ENCODE measurements around the gene CMTM3. TPM values are rescaled to one million over a fixed set of nuclear protein-coding genes. Genes with fewer than 3 reads are reported as not detected.

Gene CMTM3
- total RNA-seq, 1 experiment from 2014 or later = 25.5 TPM

DNA sequence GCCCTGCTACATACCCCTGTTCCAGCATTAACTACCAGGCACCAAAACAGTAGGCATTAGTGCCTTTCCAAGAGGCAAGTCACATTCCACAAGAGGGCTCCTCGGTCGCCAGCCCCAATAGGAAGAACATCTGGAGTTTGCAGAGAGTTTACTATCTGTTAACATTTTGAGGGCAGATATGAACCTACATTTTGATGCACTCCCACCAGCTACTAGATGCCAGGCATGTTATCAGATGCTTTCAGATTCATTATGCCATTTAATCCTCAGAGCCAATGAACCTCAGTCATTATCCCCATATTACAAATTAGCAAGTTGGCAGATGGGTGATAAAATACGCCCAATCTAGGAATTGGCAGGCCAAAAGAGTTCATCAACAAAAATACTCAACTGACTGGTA is 29.4 kb upstream of the CMTM3 start:
- no peaks in the 10 kb centered on the region for H3K36me3 ChIP-seq (ENCODE audit: control insufficient read depth, insufficient read depth, low read length)
- no peak for DNase-seq
- H3K9me3 Mint-ChIP-seq (ENCODE audit: unreplicated experiment) = no peaks in the 10 kb centered on the region
- H3K4me3 ChIP-seq (ENCODE audit: low read depth, low read length) = no peak overlapping the region
- H3K4me1 ChIP-seq = no peaks in the 10 kb centered on the region
- TF ChIP-seq, protein P1, sequence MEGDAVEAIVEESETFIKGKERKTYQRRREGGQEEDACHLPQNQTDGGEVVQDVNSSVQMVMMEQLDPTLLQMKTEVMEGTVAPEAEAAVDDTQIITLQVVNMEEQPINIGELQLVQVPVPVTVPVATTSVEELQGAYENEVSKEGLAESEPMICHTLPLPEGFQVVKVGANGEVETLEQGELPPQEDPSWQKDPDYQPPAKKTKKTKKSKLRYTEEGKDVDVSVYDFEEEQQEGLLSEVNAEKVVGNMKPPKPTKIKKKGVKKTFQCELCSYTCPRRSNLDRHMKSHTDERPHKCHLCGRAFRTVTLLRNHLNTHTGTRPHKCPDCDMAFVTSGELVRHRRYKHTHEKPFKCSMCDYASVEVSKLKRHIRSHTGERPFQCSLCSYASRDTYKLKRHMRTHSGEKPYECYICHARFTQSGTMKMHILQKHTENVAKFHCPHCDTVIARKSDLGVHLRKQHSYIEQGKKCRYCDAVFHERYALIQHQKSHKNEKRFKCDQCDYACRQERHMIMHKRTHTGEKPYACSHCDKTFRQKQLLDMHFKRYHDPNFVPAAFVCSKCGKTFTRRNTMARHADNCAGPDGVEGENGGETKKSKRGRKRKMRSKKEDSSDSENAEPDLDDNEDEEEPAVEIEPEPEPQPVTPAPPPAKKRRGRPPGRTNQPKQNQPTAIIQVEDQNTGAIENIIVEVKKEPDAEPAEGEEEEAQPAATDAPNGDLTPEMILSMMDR (IDR thresholded peaks at IDR 0.05; ENCODE audit: insufficient read depth in 1 of 2, low read depth in 1 of 2, low read length in 1 of 2, severe bottlenecking in 1 of 2, unreplicated experiment in 1 of 2) = no peak
- CTCF ChIA-PET = interaction anchor here (2.5 kb wide), 1 partner anchor 33 kb away, joined by 7 read pairs; no protein-coding TSS in a partner anchor
- no peak overlapping the region for H3K4me3 Mint-ChIP-seq (ENCODE audit: unreplicated experiment)
- no peaks in the 10 kb centered on the region for H3K27me3 Mint-ChIP-seq (ENCODE audit: insufficient read depth, unreplicated experiment)
- H3K4me1 Mint-ChIP-seq (ENCODE audit: low read depth, unreplicated experiment) = no peaks in the 10 kb centered on the region
- POLR2A ChIA-PET = no interaction called here
- no peak overlapping the region for H3K27ac Mint-ChIP-seq (ENCODE audit: unreplicated experiment)
- H3K27me3 ChIP-seq (replicated peaks; ENCODE audit: control insufficient read depth, insufficient read depth, low read length) = no peaks in the 10 kb centered on the region
- H3K9me3 ChIP-seq = no peaks in the 10 kb centered on the region
- no TSS peak for BruUV-seq (replicated peaks)
- intact Hi-C loops (cut with micrococcal nuclease; ENCODE audit: unreplicated experiment) = no loop called here
- no peaks in the 10 kb centered on the region for H3K36me3 Mint-ChIP-seq (ENCODE audit: insufficient read depth, unreplicated experiment)

DNA sequence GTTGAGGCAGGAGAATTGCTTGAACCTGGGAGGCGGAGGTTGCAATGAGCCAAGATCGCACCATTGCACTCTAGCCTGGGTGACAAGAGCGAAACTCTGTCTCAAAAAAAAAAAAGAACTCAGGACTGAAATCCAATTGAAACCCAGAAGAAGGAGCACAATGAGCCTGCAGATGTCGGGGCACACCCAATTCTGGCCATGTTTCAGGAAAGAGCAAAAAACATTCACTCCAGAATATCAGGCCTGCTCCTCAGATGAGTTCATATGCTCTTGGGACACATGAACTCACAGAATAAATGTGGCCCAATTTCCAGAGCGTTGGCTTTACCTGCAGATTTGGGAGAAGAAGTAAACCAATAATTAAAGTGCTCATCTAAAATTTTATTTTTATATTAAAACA is 28.2 kb upstream of the CMTM3 start:
- Histone ChIP-seq H3K27me3 (replicated peaks; ENCODE audit: control insufficient read depth, insufficient read depth, low read length) (no peaks in the 10 kb centered on the region), H3K4me3 (ENCODE audit: low read depth, low read length) (no peak overlapping the region), H3K36me3 (ENCODE audit: control insufficient read depth, insufficient read depth, low read length) (no peaks in the 10 kb centered on the region), H3K4me1 (peaks cover 6% of the 10 kb centered on the region; the same call in 1 of the 2 replicates), H3K9me3 (no peaks in the 10 kb centered on the region)
- Mint-ChIP-seq H3K4me1 (ENCODE audit: low read depth, unreplicated experiment) (no peaks in the 10 kb centered on the region), H3K9me3 (ENCODE audit: unreplicated experiment) (no peaks in the 10 kb centered on the region), H3K36me3 (ENCODE audit: insufficient read depth, unreplicated experiment) (no peaks in the 10 kb centered on the region), H3K27me3 (ENCODE audit: insufficient read depth, unreplicated experiment) (no peaks in the 10 kb centered on the region), H3K4me3 (ENCODE audit: unreplicated experiment) (no peak overlapping the region), H3K27ac (ENCODE audit: unreplicated experiment) (no peak overlapping the region)
- no peak for DNase-seq
- ChIA-PET POLR2A (interaction anchor here (0.6 kb wide), 1 partner anchor 87 kb away, joined by 3 read pairs; no protein-coding TSS in a partner anchor), CTCF (no interaction called here)
- BruUV-seq (replicated peaks) = no TSS peak
- TF ChIP-seq, protein P1 (IDR thresholded peaks at IDR 0.05; ENCODE audit: insufficient read depth in 1 of 2, low read depth in 1 of 2, low read length in 1 of 2, severe bottlenecking in 1 of 2, unreplicated experiment in 1 of 2) = no peak
- intact Hi-C loops (cut with micrococcal nuclease; ENCODE audit: unreplicated experiment) = no loop called here

DNA sequence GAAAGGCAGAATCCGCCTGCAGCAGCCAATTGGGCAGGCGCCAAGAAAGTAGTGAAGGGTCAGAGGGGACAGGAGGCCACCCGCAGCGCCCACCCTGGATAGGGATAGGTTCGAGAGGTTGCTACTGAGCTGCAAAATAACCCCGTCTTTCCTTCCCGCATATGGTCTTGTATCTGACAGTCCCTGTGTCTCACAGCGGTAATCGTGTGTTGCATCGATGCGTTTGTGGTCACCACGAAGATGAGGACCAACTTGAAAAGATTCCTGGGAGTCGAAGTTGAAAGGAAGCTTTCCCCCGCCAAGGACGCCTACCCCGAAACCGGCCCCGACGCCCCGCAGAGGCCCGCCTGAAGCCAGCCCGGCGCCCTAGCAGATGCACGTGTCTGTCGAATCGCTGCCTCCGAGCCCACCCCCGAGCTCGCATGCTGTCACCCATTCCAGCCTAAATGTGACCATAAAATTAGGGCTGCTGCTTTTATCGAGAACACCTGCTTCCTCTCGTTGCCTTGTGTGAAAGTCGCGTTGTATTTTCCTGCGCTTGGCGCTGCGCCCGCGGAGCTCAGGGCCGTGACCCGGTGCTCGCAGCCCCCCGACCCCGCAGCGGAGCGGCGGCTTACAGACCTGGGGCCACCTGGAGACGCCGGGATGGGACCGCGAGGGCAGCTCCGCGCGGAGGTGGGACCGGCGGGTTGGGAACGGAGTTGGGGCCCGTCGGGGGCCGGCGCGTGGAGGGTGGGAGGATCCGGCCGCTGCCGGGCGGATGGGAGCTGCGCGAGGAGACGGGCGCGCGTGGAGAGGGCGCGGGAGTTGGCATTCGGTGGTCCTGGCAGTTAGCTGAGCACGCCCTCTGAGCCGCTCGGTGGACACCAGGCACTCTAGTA is 25.6 kb upstream of the CMTM3 start, which contains the start of gene CMTM2:
CMTM2 (plus strand) TSS at position 813 of the 881 bp plus-strand sequence. CDS start 145 bp downstream, outside the sequence.
- TF ChIP-seq, protein P1 (IDR thresholded peaks at IDR 0.05; ENCODE audit: insufficient read depth in 1 of 2, low read depth in 1 of 2, low read length in 1 of 2, severe bottlenecking in 1 of 2, unreplicated experiment in 1 of 2) = no peak
- H3K36me3 ChIP-seq (ENCODE audit: control insufficient read depth, insufficient read depth, low read length) = no peaks in the 10 kb centered on the region
- no peak for DNase-seq
- Mint-ChIP-seq H3K36me3 (ENCODE audit: insufficient read depth, unreplicated experiment) (no peaks in the 10 kb centered on the region), H3K4me1 (ENCODE audit: low read depth, unreplicated experiment) (no peaks in the 10 kb centered on the region), H3K9me3 (ENCODE audit: unreplicated experiment) (no peaks in the 10 kb centered on the region), H3K27me3 (ENCODE audit: insufficient read depth, unreplicated experiment) (peaks cover 3% of the 10 kb centered on the region), H3K4me3 (ENCODE audit: unreplicated experiment) (no peak within 1 kb of the TSS), H3K27ac (ENCODE audit: unreplicated experiment) (no peak within 1 kb of the TSS)
- H3K9me3 ChIP-seq = no peaks in the 10 kb centered on the region
- BruUV-seq (replicated peaks) = no TSS peak
- intact Hi-C loops (cut with micrococcal nuclease; ENCODE audit: unreplicated experiment) = no loop called here
- H3K4me1 ChIP-seq = peaks cover 9% of the 10 kb centered on the region; the same call in 1 of the 2 replicates
- H3K4me3 ChIP-seq (ENCODE audit: low read depth, low read length) = no peak within 1 kb of the TSS
- ChIA-PET CTCF (interaction anchor here (1.4 kb wide), 1 partner anchor 30 kb away, joined by 3 read pairs; no protein-coding TSS in a partner anchor), POLR2A (no interaction called here)
- H3K27me3 ChIP-seq (replicated peaks; ENCODE audit: control insufficient read depth, insufficient read depth, low read length) = no peaks in the 10 kb centered on the region

Measured in Caco-2 (cell line).